ENCODE results near the gene STAT1. TPM values are rescaled to one million over a fixed set of nuclear protein-coding genes. Genes with fewer than 3 reads are reported as not detected.
A peak's percentile ranks its signal among the peaks of the same experiment; 100 is the strongest.
"Not testable (repeated sequence)": the region's sequence is repeated elsewhere in the genome, so short reads cannot be mapped to it uniquely, and the experiment has no call there.

Gene STAT1
- polyA plus RNA-seq, 4 donors: 22.6 to 61.9 (median 42.6) TPM

DNA sequence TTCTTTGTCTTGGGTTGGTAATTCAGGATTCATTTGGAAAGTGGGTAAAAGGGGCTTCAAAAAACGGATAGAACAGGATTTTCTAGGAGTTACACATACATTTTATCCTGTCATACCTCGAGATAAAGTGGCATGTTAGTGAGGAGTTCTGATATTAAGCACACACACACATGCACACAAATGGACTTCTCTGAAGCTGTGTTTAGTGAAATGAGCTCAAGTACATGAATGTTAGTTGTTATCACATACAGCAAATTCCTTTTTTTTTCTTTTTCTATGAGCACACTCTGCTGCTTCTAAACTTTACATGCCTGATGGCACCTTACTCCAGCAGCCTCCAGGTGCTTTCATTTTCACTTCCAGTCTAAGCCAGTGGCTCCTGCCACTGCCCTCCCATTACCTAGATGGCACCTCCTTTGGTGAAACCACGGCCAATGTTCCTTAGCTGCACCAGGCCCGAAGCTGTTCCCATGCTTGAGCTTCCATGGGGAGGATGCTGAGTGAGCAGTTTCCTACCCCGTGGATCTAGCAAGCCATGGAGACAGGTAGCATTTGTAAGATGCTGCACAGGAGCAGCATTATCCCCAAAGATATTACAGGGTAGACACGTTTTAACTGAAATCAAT is 49.7 kb downstream of the STAT1 start:
- H3K36me3 ChIP-seq (ENCODE audit: control insufficient read depth in 3 of 3, insufficient read depth in 2 of 3, low read depth in 1 of 3, low read length in 3 of 3): peaks cover 8 to 15% (median 10%) of the 10 kb centered on the region in 3 donors
- 35 to 67% (median 46%) methylated on average over 6 of the region's 6 CpGs for WGBS, 3 donors

GRCh38 chr2:190963088-190963487 is 50.9 kb downstream of the STAT1 start:
- Histone ChIP-seq H3K4me1 (ENCODE audit: control insufficient read depth in 3 of 3, insufficient read depth in 2 of 3, low read depth in 1 of 3, low read length in 2 of 3) (no peaks in the 10 kb centered on the region), H3K27me3 (ENCODE audit: control insufficient read depth in 3 of 3, insufficient read depth in 3 of 3, low read length in 3 of 3) (no peaks in the 10 kb centered on the region), H3K36me3 (ENCODE audit: control insufficient read depth in 3 of 3, insufficient read depth in 2 of 3, low read depth in 1 of 3, low read length in 3 of 3) (peaks cover 8 to 10% (median 10%) of the 10 kb centered on the region in 3 donors), H3K9me3 (ENCODE audit: control insufficient read depth in 2 of 2, insufficient read depth in 1 of 2, low read depth in 1 of 2, low read length in 1 of 2) (no peaks in the 10 kb centered on the region), H3K4me3 (ENCODE audit: low read depth in 1 of 3, low read length in 3 of 3) (no peak overlapping the region), H3K27ac (ENCODE audit: low read depth in 1 of 3, low read length in 2 of 3) (no peak overlapping the region)
- FAIRE-seq (no peak), DNase-seq (no peak)
- 89 to 91% (median 90%) methylated on average over 2 of the region's 2 CpGs for WGBS, 3 donors

More for the DNA sequence above, 49.7 kb downstream of the STAT1 start:
- Histone ChIP-seq H3K9me3 (ENCODE audit: control insufficient read depth in 2 of 2, insufficient read depth in 1 of 2, low read depth in 1 of 2, low read length in 1 of 2) (no peaks in the 10 kb centered on the region), H3K4me1 (ENCODE audit: control insufficient read depth in 3 of 3, insufficient read depth in 2 of 3, low read depth in 1 of 3, low read length in 2 of 3) (no peaks in the 10 kb centered on the region), H3K27ac (ENCODE audit: low read depth in 1 of 3, low read length in 2 of 3) (peak overlapping the region in 1 of 3 donors; percentile 22), H3K4me3 (ENCODE audit: low read depth in 1 of 3, low read length in 3 of 3) (no peak overlapping the region), H3K27me3 (ENCODE audit: control insufficient read depth in 3 of 3, insufficient read depth in 3 of 3, low read length in 3 of 3) (no peaks in the 10 kb centered on the region)
- FAIRE-seq: no peak
- DNase-seq: peak in 1 of 2 donors; percentile 63

DNA sequence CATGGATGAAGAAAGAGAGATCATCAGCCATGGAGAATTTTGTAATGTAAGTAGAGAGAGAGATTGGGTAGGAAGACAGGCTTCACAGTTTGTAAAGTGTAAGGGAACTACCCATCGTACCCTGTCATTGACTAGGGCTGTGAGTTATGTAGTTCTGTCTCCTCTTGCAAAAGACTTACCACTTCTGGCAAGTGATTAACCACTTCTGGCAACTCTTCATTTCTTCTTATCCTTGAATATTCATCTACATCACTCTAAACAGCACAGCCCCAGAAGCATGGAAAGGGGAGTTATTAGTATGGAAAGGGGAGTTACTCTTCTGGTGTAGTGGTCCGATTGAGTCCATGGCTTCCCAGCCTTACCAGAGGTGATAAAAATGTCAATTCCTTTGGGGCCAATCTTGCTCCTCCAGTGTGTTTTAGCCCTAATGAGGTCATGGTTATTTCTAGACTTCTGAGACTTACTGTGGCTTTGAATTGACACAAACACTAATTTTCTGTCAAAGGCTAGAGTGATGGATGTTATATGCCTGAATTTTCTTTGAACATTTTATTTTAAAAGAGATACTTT is 52.0 kb downstream of the STAT1 start:
- FAIRE-seq: no peak
- Histone ChIP-seq H3K36me3 (ENCODE audit: control insufficient read depth in 3 of 3, insufficient read depth in 2 of 3, low read depth in 1 of 3, low read length in 3 of 3) (peaks cover 8 to 10% (median 10%) of the 10 kb centered on the region in 3 donors), H3K4me1 (ENCODE audit: control insufficient read depth in 3 of 3, insufficient read depth in 2 of 3, low read depth in 1 of 3, low read length in 2 of 3) (no peaks in the 10 kb centered on the region), H3K9me3 (ENCODE audit: control insufficient read depth in 2 of 2, insufficient read depth in 1 of 2, low read depth in 1 of 2, low read length in 1 of 2) (no peaks in the 10 kb centered on the region), H3K27ac (ENCODE audit: low read depth in 1 of 3, low read length in 2 of 3) (no peak overlapping the region), H3K27me3 (ENCODE audit: control insufficient read depth in 3 of 3, insufficient read depth in 3 of 3, low read length in 3 of 3) (no peaks in the 10 kb centered on the region), H3K4me3 (ENCODE audit: low read depth in 1 of 3, low read length in 3 of 3) (no peak overlapping the region)
- WGBS, 3 donors: 75 to 90% (median 86%) methylated on average over 2 of the region's 2 CpGs
- no peak for DNase-seq

GRCh38 chr2:190961117-190961516 is 52.9 kb downstream of the STAT1 start:
- FAIRE-seq, DNase-seq: not testable (repeated sequence)
- WGBS, 3 donors: 93 to 96% (median 96%) methylated on average over 5 of the region's 5 CpGs

GRCh38 chr2:190959911-190960788 is 53.8 kb downstream of the STAT1 start:
- DNase-seq (no peak), FAIRE-seq (no peak)
- Histone ChIP-seq H3K9me3 (ENCODE audit: control insufficient read depth in 2 of 2, insufficient read depth in 1 of 2, low read depth in 1 of 2, low read length in 1 of 2) (peaks cover 0 to 4% of the 10 kb centered on the region in 2 donors), H3K4me1 (ENCODE audit: control insufficient read depth in 3 of 3, insufficient read depth in 2 of 3, low read depth in 1 of 3, low read length in 2 of 3) (no peaks in the 10 kb centered on the region), H3K27me3 (ENCODE audit: control insufficient read depth in 3 of 3, insufficient read depth in 3 of 3, low read length in 3 of 3) (no peaks in the 10 kb centered on the region), H3K4me3 (ENCODE audit: low read depth in 1 of 3, low read length in 3 of 3) (no peak overlapping the region), H3K36me3 (ENCODE audit: control insufficient read depth in 3 of 3, insufficient read depth in 2 of 3, low read depth in 1 of 3, low read length in 3 of 3) (peaks cover 3 to 10% (median 7%) of the 10 kb centered on the region in 3 donors), H3K27ac (ENCODE audit: low read depth in 1 of 3, low read length in 2 of 3) (no peak overlapping the region)
- 75 to 87% (median 78%) methylated on average over 5 of the region's 5 CpGs for WGBS, 3 donors

More at GRCh38 chr2:190961117-190961516, 52.9 kb downstream of the STAT1 start:
- not testable (repeated sequence) for H3K4me3 ChIP-seq (ENCODE audit: low read depth in 1 of 3, low read length in 3 of 3); H3K4me1 ChIP-seq (ENCODE audit: control insufficient read depth in 3 of 3, insufficient read depth in 2 of 3, low read depth in 1 of 3, low read length in 2 of 3); H3K9me3 ChIP-seq (ENCODE audit: control insufficient read depth in 2 of 2, insufficient read depth in 1 of 2, low read depth in 1 of 2, low read length in 1 of 2); H3K27me3 ChIP-seq (ENCODE audit: control insufficient read depth in 3 of 3, insufficient read depth in 3 of 3, low read length in 3 of 3); H3K27ac ChIP-seq (ENCODE audit: low read depth in 1 of 3, low read length in 2 of 3)
- H3K36me3 ChIP-seq (ENCODE audit: control insufficient read depth in 3 of 3, insufficient read depth in 2 of 3, low read depth in 1 of 3, low read length in 3 of 3): peaks cover 5 to 10% (median 7%) of the 10 kb centered on the region in 3 donors

DNA sequence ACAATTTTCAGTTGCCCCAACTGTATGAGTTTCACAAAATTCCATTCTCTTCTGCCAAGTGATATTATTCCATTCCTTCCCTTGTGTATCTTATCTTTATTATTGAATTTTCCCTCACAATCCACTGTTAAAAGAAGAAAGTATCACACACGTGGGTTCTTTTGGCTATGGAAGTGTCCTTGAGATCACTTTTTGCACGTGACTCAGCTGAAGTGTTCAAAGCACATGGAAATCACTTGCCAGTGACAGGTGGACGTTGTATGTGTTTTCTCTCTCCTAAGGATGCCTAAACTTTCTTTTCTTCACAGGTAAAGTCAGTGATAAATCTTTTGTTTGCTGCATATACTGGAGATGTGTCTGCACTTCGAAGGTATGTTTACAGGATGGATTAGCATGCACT is 60.7 kb downstream of the STAT1 start:
- WGBS, 3 donors: 28 to 55% (median 38%) methylated on average over 4 of the region's 4 CpGs
- H3K27me3 ChIP-seq (ENCODE audit: control insufficient read depth in 3 of 3, insufficient read depth in 3 of 3, low read length in 3 of 3): no peaks in the 10 kb centered on the region
- H3K9me3 ChIP-seq (ENCODE audit: control insufficient read depth in 2 of 2, insufficient read depth in 1 of 2, low read depth in 1 of 2, low read length in 1 of 2): peaks cover 0 to 4% of the 10 kb centered on the region in 2 donors
- peaks cover 0 to 8% (median 4%) of the 10 kb centered on the region in 3 donors for H3K4me1 ChIP-seq (ENCODE audit: control insufficient read depth in 3 of 3, insufficient read depth in 2 of 3, low read depth in 1 of 3, low read length in 2 of 3)
- no peaks in the 10 kb centered on the region for H3K36me3 ChIP-seq (ENCODE audit: control insufficient read depth in 3 of 3, insufficient read depth in 2 of 3, low read depth in 1 of 3, low read length in 3 of 3)
- no peak overlapping the region for H3K27ac ChIP-seq (ENCODE audit: low read depth in 1 of 3, low read length in 2 of 3)
- H3K4me3 ChIP-seq (ENCODE audit: low read depth in 1 of 3, low read length in 3 of 3): no peak overlapping the region
- no peak for DNase-seq
- no peak for FAIRE-seq

DNA sequence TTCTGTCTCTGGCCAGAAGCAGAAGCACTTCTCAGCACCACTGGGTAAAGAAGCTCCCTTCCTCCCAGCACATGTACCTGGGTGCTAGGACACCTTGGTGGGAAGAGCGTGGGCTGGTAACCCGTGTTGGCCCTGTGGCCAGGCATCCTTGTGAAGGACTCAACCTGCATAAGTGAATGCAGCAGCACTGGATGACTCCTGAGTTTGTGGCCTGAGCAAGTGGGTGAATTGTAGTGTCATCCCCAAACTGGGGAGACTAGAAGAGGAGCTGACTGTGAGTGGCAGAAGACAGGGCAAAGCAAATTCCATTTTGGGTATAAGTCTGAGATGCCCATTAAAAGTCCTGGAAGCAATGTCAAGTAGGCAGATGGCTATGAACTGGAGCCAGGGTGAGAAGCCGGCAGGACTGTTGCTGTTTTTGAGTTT is 63.4 kb downstream of the STAT1 start:
- Histone ChIP-seq H3K4me3 (ENCODE audit: low read depth in 1 of 3, low read length in 3 of 3) (no peak overlapping the region), H3K36me3 (ENCODE audit: control insufficient read depth in 3 of 3, insufficient read depth in 2 of 3, low read depth in 1 of 3, low read length in 3 of 3) (no peaks in the 10 kb centered on the region), H3K27ac (ENCODE audit: low read depth in 1 of 3, low read length in 2 of 3) (no peak overlapping the region), H3K9me3 (ENCODE audit: control insufficient read depth in 2 of 2, insufficient read depth in 1 of 2, low read depth in 1 of 2, low read length in 1 of 2) (no peaks in the 10 kb centered on the region), H3K27me3 (ENCODE audit: control insufficient read depth in 3 of 3, insufficient read depth in 3 of 3, low read length in 3 of 3) (no peaks in the 10 kb centered on the region), H3K4me1 (ENCODE audit: control insufficient read depth in 3 of 3, insufficient read depth in 2 of 3, low read depth in 1 of 3, low read length in 2 of 3) (peaks cover 2 to 20% (median 10%) of the 10 kb centered on the region in 3 donors)
- WGBS, 3 donors: 89 to 97% (median 91%) methylated on average over 3 of the region's 3 CpGs
- FAIRE-seq (no peak), DNase-seq (no peak)

GRCh38 chr2:190948671-190949070 is 65.3 kb downstream of the STAT1 start:
- H3K9me3 ChIP-seq (ENCODE audit: control insufficient read depth in 2 of 2, insufficient read depth in 1 of 2, low read depth in 1 of 2, low read length in 1 of 2): no peaks in the 10 kb centered on the region
- H3K4me3 ChIP-seq (ENCODE audit: low read depth in 1 of 3, low read length in 3 of 3): no peak overlapping the region
- H3K36me3 ChIP-seq (ENCODE audit: control insufficient read depth in 3 of 3, insufficient read depth in 2 of 3, low read depth in 1 of 3, low read length in 3 of 3): no peaks in the 10 kb centered on the region
- no peaks in the 10 kb centered on the region for H3K27me3 ChIP-seq (ENCODE audit: control insufficient read depth in 3 of 3, insufficient read depth in 3 of 3, low read length in 3 of 3)
- H3K27ac ChIP-seq (ENCODE audit: low read depth in 1 of 3, low read length in 2 of 3): peak overlapping the region in 1 of 3 donors; percentile 76
- 57 to 65% (median 57%) methylated on average over 2 of the region's 2 CpGs for WGBS, 3 donors
- no peak for FAIRE-seq
- peaks cover 2 to 20% (median 10%) of the 10 kb centered on the region in 3 donors for H3K4me1 ChIP-seq (ENCODE audit: control insufficient read depth in 3 of 3, insufficient read depth in 2 of 3, low read depth in 1 of 3, low read length in 2 of 3)
- peak; percentile 25 to 58 for DNase-seq
